ENCODE measurements around the gene PAX8.

The PAX8 gene

DNA sequence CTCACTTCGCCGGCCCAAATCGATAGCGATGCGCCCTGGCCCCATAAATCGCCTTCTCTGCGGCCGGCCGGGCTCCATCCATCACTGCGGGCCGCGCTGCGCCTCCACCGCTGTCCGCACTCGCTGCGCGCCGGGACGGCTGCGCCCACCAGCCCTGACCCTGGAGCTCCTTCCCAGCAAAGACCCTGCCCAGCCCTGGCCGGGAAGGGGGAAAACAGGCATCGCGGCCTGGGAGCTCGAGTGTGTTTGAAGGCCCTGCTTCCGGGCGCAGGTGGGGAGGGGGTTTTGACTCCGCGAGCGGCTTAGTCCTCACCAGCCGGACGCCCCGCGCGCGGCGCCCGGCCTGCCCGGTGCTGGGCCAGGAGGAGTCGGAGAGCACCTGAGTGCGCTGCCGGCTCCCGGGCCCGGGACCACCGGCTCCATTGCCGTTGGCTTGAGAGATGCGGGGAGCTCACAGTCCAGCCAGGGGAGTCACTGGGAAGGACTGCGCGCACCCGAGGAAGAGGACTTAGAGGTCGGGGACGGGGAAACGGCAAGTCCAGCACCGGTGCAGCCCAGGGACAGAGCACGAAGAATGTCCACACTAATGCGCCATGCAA lies 1.1 kb downstream of the PAX8 start:
- TF ChIP-seq, protein P1, sequence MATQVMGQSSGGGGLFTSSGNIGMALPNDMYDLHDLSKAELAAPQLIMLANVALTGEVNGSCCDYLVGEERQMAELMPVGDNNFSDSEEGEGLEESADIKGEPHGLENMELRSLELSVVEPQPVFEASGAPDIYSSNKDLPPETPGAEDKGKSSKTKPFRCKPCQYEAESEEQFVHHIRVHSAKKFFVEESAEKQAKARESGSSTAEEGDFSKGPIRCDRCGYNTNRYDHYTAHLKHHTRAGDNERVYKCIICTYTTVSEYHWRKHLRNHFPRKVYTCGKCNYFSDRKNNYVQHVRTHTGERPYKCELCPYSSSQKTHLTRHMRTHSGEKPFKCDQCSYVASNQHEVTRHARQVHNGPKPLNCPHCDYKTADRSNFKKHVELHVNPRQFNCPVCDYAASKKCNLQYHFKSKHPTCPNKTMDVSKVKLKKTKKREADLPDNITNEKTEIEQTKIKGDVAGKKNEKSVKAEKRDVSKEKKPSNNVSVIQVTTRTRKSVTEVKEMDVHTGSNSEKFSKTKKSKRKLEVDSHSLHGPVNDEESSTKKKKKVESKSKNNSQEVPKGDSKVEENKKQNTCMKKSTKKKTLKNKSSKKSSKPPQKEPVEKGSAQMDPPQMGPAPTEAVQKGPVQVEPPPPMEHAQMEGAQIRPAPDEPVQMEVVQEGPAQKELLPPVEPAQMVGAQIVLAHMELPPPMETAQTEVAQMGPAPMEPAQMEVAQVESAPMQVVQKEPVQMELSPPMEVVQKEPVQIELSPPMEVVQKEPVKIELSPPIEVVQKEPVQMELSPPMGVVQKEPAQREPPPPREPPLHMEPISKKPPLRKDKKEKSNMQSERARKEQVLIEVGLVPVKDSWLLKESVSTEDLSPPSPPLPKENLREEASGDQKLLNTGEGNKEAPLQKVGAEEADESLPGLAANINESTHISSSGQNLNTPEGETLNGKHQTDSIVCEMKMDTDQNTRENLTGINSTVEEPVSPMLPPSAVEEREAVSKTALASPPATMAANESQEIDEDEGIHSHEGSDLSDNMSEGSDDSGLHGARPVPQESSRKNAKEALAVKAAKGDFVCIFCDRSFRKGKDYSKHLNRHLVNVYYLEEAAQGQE (IDR thresholded peaks at IDR 0.05; ENCODE audit: insufficient replicate concordance, low read depth) = no peak
- TF ChIP-seq, protein P2, sequence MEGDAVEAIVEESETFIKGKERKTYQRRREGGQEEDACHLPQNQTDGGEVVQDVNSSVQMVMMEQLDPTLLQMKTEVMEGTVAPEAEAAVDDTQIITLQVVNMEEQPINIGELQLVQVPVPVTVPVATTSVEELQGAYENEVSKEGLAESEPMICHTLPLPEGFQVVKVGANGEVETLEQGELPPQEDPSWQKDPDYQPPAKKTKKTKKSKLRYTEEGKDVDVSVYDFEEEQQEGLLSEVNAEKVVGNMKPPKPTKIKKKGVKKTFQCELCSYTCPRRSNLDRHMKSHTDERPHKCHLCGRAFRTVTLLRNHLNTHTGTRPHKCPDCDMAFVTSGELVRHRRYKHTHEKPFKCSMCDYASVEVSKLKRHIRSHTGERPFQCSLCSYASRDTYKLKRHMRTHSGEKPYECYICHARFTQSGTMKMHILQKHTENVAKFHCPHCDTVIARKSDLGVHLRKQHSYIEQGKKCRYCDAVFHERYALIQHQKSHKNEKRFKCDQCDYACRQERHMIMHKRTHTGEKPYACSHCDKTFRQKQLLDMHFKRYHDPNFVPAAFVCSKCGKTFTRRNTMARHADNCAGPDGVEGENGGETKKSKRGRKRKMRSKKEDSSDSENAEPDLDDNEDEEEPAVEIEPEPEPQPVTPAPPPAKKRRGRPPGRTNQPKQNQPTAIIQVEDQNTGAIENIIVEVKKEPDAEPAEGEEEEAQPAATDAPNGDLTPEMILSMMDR (IDR thresholded peaks at IDR 0.05; ENCODE audit: insufficient read depth, low read length) = no peak
- Histone ChIP-seq H3K27me3 (ENCODE audit: insufficient read depth, poor library complexity, severe bottlenecking) (peaks cover 47% of the 10 kb centered on the region), H3K4me3 (replicated peaks; ENCODE audit: insufficient read depth, low read length) (no peak overlapping the region), H3K27ac (replicated peaks) (no peak overlapping the region)
- DNase-seq (ENCODE audit: low read depth in 1 of 2, low spot score in 1 of 2) = no peak

DNA sequence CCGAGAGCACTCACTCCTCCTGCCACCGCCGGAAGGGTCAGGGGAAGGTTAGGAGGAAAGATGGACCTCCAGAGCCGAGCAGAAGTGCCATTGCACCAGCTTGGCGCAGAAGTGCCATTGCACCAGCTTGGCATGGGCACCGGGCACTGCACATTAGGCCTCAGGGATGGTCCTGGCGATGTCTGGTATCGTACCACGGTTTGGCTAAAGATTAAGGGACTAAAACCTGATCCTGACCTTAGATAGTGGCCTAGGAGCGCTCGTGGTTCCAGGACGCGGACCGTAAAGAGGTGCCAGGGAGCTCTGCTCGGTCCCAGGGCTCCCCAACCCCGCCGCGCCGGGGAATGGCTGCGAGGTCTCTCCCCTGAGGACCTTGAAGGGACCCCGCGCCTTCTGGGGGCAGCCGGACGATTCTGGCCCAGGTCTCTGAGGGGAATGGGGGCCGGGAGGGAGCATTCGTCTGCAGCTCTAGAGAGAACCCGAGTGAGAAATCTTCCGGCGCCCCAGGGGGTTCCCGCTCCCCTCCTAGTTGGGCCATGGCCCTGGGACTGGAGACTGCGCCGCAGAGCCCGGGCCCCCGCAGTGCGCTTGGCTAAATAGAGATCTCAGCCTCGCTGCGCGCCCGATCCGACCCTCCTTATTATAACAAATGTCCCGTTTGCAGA lies 1.8 kb downstream of the PAX8 start:
- no peak for DNase-seq (ENCODE audit: low read depth in 1 of 2, low spot score in 1 of 2)
- Histone ChIP-seq H3K4me3 (replicated peaks; ENCODE audit: insufficient read depth, low read length) (no peak overlapping the region), H3K27me3 (ENCODE audit: insufficient read depth, poor library complexity, severe bottlenecking) (peaks cover 49% of the 10 kb centered on the region), H3K27ac (replicated peaks) (no peak overlapping the region)
- TF ChIP-seq GABPA (IDR thresholded peaks at IDR 0.05; ENCODE audit: low read depth) = no peak
- no peak for TF ChIP-seq SPI1 (IDR thresholded peaks at IDR 0.05; ENCODE audit: borderline replicate concordance, low read depth)
- no peak for TF ChIP-seq POLR2AphosphoS5 (IDR thresholded peaks at IDR 0.05; ENCODE audit: low read depth)
- TF ChIP-seq, protein P2 (IDR thresholded peaks at IDR 0.05; ENCODE audit: insufficient read depth, low read length) = no peak
- TF ChIP-seq, protein P1 (IDR thresholded peaks at IDR 0.05; ENCODE audit: insufficient replicate concordance, low read depth) = no peak

DNA sequence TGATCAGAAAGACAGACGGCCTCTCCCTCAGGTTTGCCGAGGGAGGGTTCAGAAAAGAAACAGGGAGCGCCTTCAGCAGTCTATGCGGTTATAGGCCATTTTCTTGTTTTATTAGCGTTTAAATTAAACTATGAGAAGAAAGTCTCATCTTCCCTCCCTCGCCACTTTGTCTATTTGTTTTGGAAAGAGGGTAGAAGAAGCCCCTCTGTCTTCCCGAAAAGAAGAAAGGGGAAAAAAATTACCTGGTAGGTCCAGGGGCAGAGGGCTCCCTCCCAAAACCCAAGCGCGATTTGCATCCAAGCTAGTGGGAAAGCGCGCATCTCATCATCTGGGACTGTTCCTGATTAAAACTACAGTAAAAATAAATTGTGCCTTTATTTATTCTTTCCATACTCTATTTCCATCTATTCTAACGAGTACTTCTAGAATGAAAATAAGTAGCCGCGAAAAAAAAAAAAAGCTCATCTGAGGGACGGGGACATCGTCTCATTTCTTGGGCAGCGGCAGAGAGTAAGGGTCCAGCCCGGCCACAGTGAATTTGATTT lies 2.4 kb downstream of the PAX8 start:
- H3K27me3 ChIP-seq (ENCODE audit: insufficient read depth, poor library complexity, severe bottlenecking) = peaks cover 52% of the 10 kb centered on the region
- TF ChIP-seq GABPA (IDR thresholded peaks at IDR 0.05; ENCODE audit: low read depth) (no peak), SPI1 (IDR thresholded peaks at IDR 0.05; ENCODE audit: borderline replicate concordance, low read depth) (no peak), POLR2AphosphoS5 (IDR thresholded peaks at IDR 0.05; ENCODE audit: low read depth) (no peak)
- TF ChIP-seq, protein P2 (IDR thresholded peaks at IDR 0.05; ENCODE audit: insufficient read depth, low read length) = no peak
- TF ChIP-seq, protein P1 (IDR thresholded peaks at IDR 0.05; ENCODE audit: insufficient replicate concordance, low read depth) = no peak
- no peak overlapping the region for H3K4me3 ChIP-seq (replicated peaks; ENCODE audit: insufficient read depth, low read length)
- no peak overlapping the region for H3K27ac ChIP-seq (replicated peaks)
- no peak for DNase-seq (ENCODE audit: low read depth in 1 of 2, low spot score in 1 of 2)
